ENCODE results near the gene FAM170B. TPM values are rescaled to one million over a fixed set of nuclear protein-coding genes. Genes with fewer than 3 reads are reported as not detected.

Gene FAM170B
- total RNA-seq, 2 donors from 2014 or later: not detected

DNA sequence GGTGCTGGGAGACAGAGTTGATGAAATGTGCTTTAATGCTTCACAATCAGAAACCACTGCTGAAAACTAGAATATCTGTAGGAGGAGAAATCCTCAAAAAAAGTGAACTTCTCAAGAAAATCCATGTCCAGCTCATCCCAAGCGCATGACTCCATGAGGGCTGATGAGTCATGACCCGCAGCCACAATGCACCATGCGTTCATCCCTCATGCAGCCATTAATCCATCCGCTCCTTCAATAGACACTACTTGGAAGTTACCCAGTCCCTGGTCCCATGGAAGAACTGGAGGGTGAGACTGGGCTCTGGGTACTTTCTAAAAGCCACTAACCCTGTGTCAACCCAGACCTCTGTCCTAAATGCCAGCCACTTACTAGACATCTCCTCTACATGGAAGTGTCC is 29.9 kb upstream of the FAM170B start:
- no peaks in the 10 kb centered on the region for H3K36me3 ChIP-seq (ENCODE audit: control insufficient read depth, insufficient read depth, low read length)
- H3K4me1 ChIP-seq (ENCODE audit: control insufficient read depth, insufficient read depth, low read length): no peaks in the 10 kb centered on the region
- no peaks in the 10 kb centered on the region for H3K9me3 Mint-ChIP-seq
- H3K9me3 ChIP-seq (ENCODE audit: control insufficient read depth, low read length): no peaks in the 10 kb centered on the region
- peaks cover 5% of the 10 kb centered on the region for H3K4me1 Mint-ChIP-seq
- no peaks in the 10 kb centered on the region for H3K27me3 ChIP-seq (ENCODE audit: control insufficient read depth, insufficient read depth, low read length, poor library complexity, severe bottlenecking)
- no peak overlapping the region for H3K4me3 Mint-ChIP-seq
- no peak for DNase-seq
- no peak overlapping the region for H3K4me3 ChIP-seq (ENCODE audit: low read length)
- WGBS, 2 experiments (ENCODE audit: insufficient coverage in 1 of 2, insufficient read length in 1 of 2): 95 to 100% methylated on average over 1 to 4 of the region's 4 CpGs
- no peak for TF ChIP-seq CTCF (conservative IDR thresholded peaks at IDR 0.05)
- no peak overlapping the region for H3K27ac ChIP-seq (ENCODE audit: low read depth, low read length)
- no peak overlapping the region for H3K27ac Mint-ChIP-seq
- no peaks in the 10 kb centered on the region for H3K27me3 Mint-ChIP-seq (ENCODE audit: insufficient read depth)
- H3K36me3 Mint-ChIP-seq (ENCODE audit: low read depth): no peaks in the 10 kb centered on the region
- no peak overlapping the region for H3K9ac ChIP-seq (ENCODE audit: extremely low read depth, low read length, poor library complexity, severe bottlenecking)

GRCh38 chr10:49162761-49163310 is 29.0 kb upstream of the FAM170B start:
- no peaks in the 10 kb centered on the region for H3K27me3 ChIP-seq (ENCODE audit: control insufficient read depth, insufficient read depth, low read length, poor library complexity, severe bottlenecking)
- no peaks in the 10 kb centered on the region for H3K9me3 ChIP-seq (ENCODE audit: control insufficient read depth, low read length)
- H3K9me3 Mint-ChIP-seq: no peaks in the 10 kb centered on the region
- TF ChIP-seq CTCF (conservative IDR thresholded peaks at IDR 0.05): no peak
- H3K27ac ChIP-seq (ENCODE audit: low read depth, low read length): no peak overlapping the region
- H3K4me3 Mint-ChIP-seq: no peak overlapping the region
- H3K4me3 ChIP-seq (ENCODE audit: low read length): no peak overlapping the region
- peaks cover 10% of the 10 kb centered on the region for H3K4me1 Mint-ChIP-seq
- H3K36me3 Mint-ChIP-seq (ENCODE audit: low read depth): no peaks in the 10 kb centered on the region
- no peaks in the 10 kb centered on the region for H3K36me3 ChIP-seq (ENCODE audit: control insufficient read depth, insufficient read depth, low read length)
- no peak overlapping the region for H3K9ac ChIP-seq (ENCODE audit: extremely low read depth, low read length, poor library complexity, severe bottlenecking)
- H3K4me1 ChIP-seq (ENCODE audit: control insufficient read depth, insufficient read depth, low read length): no peaks in the 10 kb centered on the region
- H3K27ac Mint-ChIP-seq: no peak overlapping the region
- H3K27me3 Mint-ChIP-seq (ENCODE audit: insufficient read depth): no peaks in the 10 kb centered on the region
- DNase-seq: peak; percentile 38
- WGBS, 2 experiments (ENCODE audit: insufficient coverage in 1 of 2, insufficient read length in 1 of 2): 83 to 92% methylated on average over 1 to 8 of the region's 8 CpGs

DNA sequence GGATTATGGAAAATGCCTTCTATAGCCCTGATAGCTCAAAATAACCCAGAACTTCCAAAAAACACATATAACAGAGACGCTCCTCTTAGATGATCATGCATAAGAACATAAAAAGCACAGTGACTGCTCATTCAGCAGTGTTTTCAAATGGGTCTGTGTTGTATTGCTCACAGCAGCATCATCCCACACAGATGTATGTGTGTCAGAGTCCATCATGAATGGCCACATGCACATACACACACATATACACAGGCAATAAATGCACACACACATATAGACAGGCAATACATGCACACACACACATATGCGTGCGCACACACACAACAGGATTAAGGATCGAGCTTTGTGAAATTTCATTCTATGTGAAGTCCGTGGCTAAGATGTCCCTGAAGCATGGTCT is 28.2 kb upstream of the FAM170B start:
- peaks cover 7% of the 10 kb centered on the region for H3K4me1 Mint-ChIP-seq
- peak; percentile 5 for DNase-seq
- H3K27me3 Mint-ChIP-seq (ENCODE audit: insufficient read depth): no peaks in the 10 kb centered on the region
- Histone ChIP-seq H3K9ac (ENCODE audit: extremely low read depth, low read length, poor library complexity, severe bottlenecking) (no peak overlapping the region), H3K4me3 (ENCODE audit: low read length) (no peak overlapping the region), H3K27me3 (ENCODE audit: control insufficient read depth, insufficient read depth, low read length, poor library complexity, severe bottlenecking) (no peaks in the 10 kb centered on the region), H3K27ac (ENCODE audit: low read depth, low read length) (no peak overlapping the region), H3K4me1 (ENCODE audit: control insufficient read depth, insufficient read depth, low read length) (no peaks in the 10 kb centered on the region), H3K36me3 (ENCODE audit: control insufficient read depth, insufficient read depth, low read length) (no peaks in the 10 kb centered on the region), H3K9me3 (ENCODE audit: control insufficient read depth, low read length) (no peaks in the 10 kb centered on the region)
- no peak overlapping the region for H3K27ac Mint-ChIP-seq
- no peak overlapping the region for H3K4me3 Mint-ChIP-seq
- TF ChIP-seq CTCF (conservative IDR thresholded peaks at IDR 0.05): no peak
- H3K9me3 Mint-ChIP-seq: no peaks in the 10 kb centered on the region
- H3K36me3 Mint-ChIP-seq (ENCODE audit: low read depth): no peaks in the 10 kb centered on the region
- WGBS, 2 experiments (ENCODE audit: insufficient coverage in 1 of 2, insufficient read length in 1 of 2): 94 to 96% methylated on average over 4 to 5 of the region's 5 CpGs
